ENCODE measurements around the gene ZC3H7A. TPM values are rescaled to one million over a fixed set of nuclear protein-coding genes. Genes with fewer than 3 reads are reported as not detected.

The ZC3H7A gene
- total RNA-seq, 1 experiment from 2014 or later: 63.5 TPM

DNA sequence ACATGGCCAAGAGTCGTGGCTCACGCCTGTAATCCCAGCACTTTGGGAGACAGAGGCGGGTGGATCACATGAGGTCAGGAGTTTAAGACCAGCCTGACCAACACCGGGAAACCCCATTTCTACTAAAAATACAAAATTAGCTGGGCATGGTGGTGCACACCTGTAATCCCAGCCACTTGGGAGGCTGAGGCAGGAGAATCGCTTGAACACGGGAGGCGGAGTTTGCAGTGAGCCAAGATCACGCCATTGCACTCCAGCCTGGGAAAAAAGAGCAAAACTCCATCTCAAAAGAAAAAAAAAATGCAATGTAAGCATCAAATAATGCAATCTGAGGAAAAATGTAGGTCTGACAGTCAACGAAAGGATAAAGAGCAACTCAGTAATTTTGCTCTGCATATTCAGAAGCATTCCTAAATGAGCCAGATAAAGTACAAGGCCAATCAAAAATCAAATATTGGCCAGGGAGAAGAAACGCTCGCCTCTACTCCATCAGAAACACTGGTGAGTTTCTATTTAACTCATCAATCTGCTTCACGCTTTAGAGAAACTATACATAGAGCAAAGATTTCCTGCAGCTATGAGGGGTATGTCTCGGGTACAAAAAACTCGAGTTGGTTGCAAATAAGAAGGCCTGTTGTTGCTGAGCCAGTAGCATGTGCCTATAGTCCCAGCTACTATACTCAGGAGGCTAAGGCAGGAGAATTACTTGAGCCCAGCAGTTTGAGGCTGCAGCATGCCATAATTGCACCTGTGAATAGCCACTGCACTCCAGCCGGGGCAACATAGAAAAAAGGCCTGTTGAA lies 58.1 kb downstream of the ZC3H7A start:
- TF ChIP-seq, protein P1, sequence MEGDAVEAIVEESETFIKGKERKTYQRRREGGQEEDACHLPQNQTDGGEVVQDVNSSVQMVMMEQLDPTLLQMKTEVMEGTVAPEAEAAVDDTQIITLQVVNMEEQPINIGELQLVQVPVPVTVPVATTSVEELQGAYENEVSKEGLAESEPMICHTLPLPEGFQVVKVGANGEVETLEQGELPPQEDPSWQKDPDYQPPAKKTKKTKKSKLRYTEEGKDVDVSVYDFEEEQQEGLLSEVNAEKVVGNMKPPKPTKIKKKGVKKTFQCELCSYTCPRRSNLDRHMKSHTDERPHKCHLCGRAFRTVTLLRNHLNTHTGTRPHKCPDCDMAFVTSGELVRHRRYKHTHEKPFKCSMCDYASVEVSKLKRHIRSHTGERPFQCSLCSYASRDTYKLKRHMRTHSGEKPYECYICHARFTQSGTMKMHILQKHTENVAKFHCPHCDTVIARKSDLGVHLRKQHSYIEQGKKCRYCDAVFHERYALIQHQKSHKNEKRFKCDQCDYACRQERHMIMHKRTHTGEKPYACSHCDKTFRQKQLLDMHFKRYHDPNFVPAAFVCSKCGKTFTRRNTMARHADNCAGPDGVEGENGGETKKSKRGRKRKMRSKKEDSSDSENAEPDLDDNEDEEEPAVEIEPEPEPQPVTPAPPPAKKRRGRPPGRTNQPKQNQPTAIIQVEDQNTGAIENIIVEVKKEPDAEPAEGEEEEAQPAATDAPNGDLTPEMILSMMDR (conservative IDR thresholded peaks at IDR 0.05): no peak
- no peak for TF ChIP-seq EZH2 (IDR thresholded peaks at IDR 0.05; ENCODE audit: low read depth)
- peaks cover 56% of the 10 kb centered on the region for H3K79me2 ChIP-seq (ENCODE audit: low read depth)
- no peak overlapping the region for H2AFZ ChIP-seq
- no TSS peak for BruUV-seq (replicated peaks)
- CTCF ChIA-PET: interaction anchor here (0.6 to 0.7 kb wide), 3 partner anchors 16 to 59 kb away, joined by 3 to 10 read pairs (median 8); no protein-coding TSS in a partner anchor
- no peaks in the 10 kb centered on the region for H3K9me2 ChIP-seq (ENCODE audit: insufficient read depth)
- peaks cover 45% of the 10 kb centered on the region for H4K20me1 ChIP-seq (ENCODE audit: insufficient read depth)
- H3K27ac ChIP-seq: no peak overlapping the region
- no peak overlapping the region for H3K4me2 ChIP-seq
- intact Hi-C loops (cut with micrococcal nuclease; ENCODE audit: unreplicated experiment): no loop called here
- peaks cover 8% of the 10 kb centered on the region; the same call in 1 of the 2 replicates for H3F3A ChIP-seq (ENCODE audit: insufficient read depth, low read depth)
- H3K4me3 ChIP-seq: no peak overlapping the region
- no peaks in the 10 kb centered on the region for H3K27me3 ChIP-seq (ENCODE audit: insufficient read depth, low read depth)
- POLR2A ChIA-PET (ENCODE audit: unreplicated experiment): no interaction called here
- H3K9me3 ChIP-seq (ENCODE audit: insufficient read depth, low read depth): no peaks in the 10 kb centered on the region
- H3K36me3 ChIP-seq (ENCODE audit: low read depth): 0 out of 2 replicates have a peak, but pooled peaks cover 4% of the 10 kb centered on the region
- peaks cover 18% of the 10 kb centered on the region for H3K4me1 ChIP-seq (replicated peaks; ENCODE audit: insufficient read depth)
- no peak for DNase-seq

GRCh38 chr16:11737713-11738112 lies 59.3 kb downstream of the ZC3H7A start:
- no peak for DNase-seq
- POLR2A ChIA-PET (ENCODE audit: unreplicated experiment): interaction anchor here (0.7 kb wide), 1 partner anchor 754 kb away, joined by 15 read pairs; no protein-coding TSS in a partner anchor
- no peak for TF ChIP-seq EZH2 (IDR thresholded peaks at IDR 0.05; ENCODE audit: low read depth)
- TF ChIP-seq, protein P1 (conservative IDR thresholded peaks at IDR 0.05): no peak
- Histone ChIP-seq H3K9me2 (ENCODE audit: insufficient read depth) (no peaks in the 10 kb centered on the region), H3K27me3 (ENCODE audit: insufficient read depth, low read depth) (no peaks in the 10 kb centered on the region), H4K20me1 (ENCODE audit: insufficient read depth) (peaks cover 45% of the 10 kb centered on the region), H3K4me2 (no peak overlapping the region), H3F3A (ENCODE audit: insufficient read depth, low read depth) (no peaks in the 10 kb centered on the region), H3K4me1 (replicated peaks; ENCODE audit: insufficient read depth) (peaks cover 12% of the 10 kb centered on the region), H3K79me2 (ENCODE audit: low read depth) (peaks cover 56% of the 10 kb centered on the region), H2AFZ (no peak overlapping the region), H3K9me3 (ENCODE audit: insufficient read depth, low read depth) (no peaks in the 10 kb centered on the region), H3K27ac (no peak overlapping the region), H3K4me3 (no peak overlapping the region), H3K36me3 (ENCODE audit: low read depth) (0 out of 2 replicates have a peak, but pooled peaks cover 6% of the 10 kb centered on the region)
- CTCF ChIA-PET: no interaction called here
- intact Hi-C loops (cut with micrococcal nuclease; ENCODE audit: unreplicated experiment): no loop called here
- no TSS peak for BruUV-seq (replicated peaks)

DNA sequence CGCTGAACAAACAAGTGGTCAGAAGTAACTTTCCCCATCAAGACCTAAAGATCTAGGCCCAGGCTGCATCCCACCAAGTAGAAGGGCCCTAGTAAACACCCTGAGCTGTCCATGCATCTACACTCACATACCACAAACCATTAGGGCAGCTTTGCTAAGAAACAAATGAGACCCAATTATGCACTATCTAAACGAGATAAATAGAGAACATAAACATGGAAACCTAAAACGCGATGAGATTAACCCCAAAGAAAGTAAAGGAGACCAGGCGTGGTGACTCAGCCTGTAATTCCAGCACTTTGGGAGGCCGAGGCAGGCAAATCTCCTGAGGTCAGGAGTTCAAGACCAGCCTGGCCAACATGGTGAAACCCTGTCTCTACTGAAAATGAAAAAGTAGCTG lies 60.2 kb downstream of the ZC3H7A start:
- H3K27ac ChIP-seq: no peak overlapping the region
- DNase-seq: no peak
- ChIA-PET POLR2A (ENCODE audit: unreplicated experiment) (interaction anchor here (0.7 kb wide), 1 partner anchor 753 kb away, joined by 15 read pairs; no protein-coding TSS in a partner anchor), CTCF (no interaction called here)
- no TSS peak for BruUV-seq (replicated peaks)
- H3K4me3 ChIP-seq: no peak overlapping the region
- H4K20me1 ChIP-seq (ENCODE audit: insufficient read depth): peaks cover 45% of the 10 kb centered on the region
- H3K27me3 ChIP-seq (ENCODE audit: insufficient read depth, low read depth): no peaks in the 10 kb centered on the region
- H3K9me2 ChIP-seq (ENCODE audit: insufficient read depth): no peaks in the 10 kb centered on the region
- H3K36me3 ChIP-seq (ENCODE audit: low read depth): peaks cover 14% of the 10 kb centered on the region
- H3K4me2 ChIP-seq: no peak overlapping the region
- intact Hi-C loops (cut with micrococcal nuclease; ENCODE audit: unreplicated experiment): no loop called here
- H3F3A ChIP-seq (ENCODE audit: insufficient read depth, low read depth): no peaks in the 10 kb centered on the region
- no peaks in the 10 kb centered on the region for H3K9me3 ChIP-seq (ENCODE audit: insufficient read depth, low read depth)
- peaks cover 53% of the 10 kb centered on the region for H3K79me2 ChIP-seq (ENCODE audit: low read depth)
- TF ChIP-seq, protein P1 (conservative IDR thresholded peaks at IDR 0.05): no peak
- no peak for TF ChIP-seq EZH2 (IDR thresholded peaks at IDR 0.05; ENCODE audit: low read depth)
- no peak overlapping the region for H2AFZ ChIP-seq
- H3K4me1 ChIP-seq (replicated peaks; ENCODE audit: insufficient read depth): peaks cover 12% of the 10 kb centered on the region
